ENCODE data around the gene CLDN6.

- TF ChIP-seq ZNF513 (CRISPR knock-in tag; conservative IDR thresholded peaks at IDR 0.05) (no peak), RBM22 (optimal IDR thresholded peaks at IDR 0.05; ENCODE audit: low read length) (no peak), ATM (IDR thresholded peaks at IDR 0.05; ENCODE audit: borderline replicate concordance) (no peak), HCFC1 (IDR thresholded peaks at IDR 0.05; ENCODE audit: low read depth, low read length) (no peak), GMEB1 (CRISPR knock-in tag; IDR thresholded peaks at IDR 0.05; ENCODE audit: borderline replicate concordance) (no peak; the same call in 1 of the 2 replicates), ZBTB21 (CRISPR knock-in tag; IDR thresholded peaks at IDR 0.05) (no peak), CTCF (CRISPR knock-in tag; IDR thresholded peaks at IDR 0.05) (peak; percentile 88)
Observed at GRCh38 chr16:3059041-3059722, 41.2 kb upstream of the CLDN6 start.
